Trophoblast cell (in vitro differentiated cells and primary cell): Measurements from ENCODE around the gene AXIN1.

Experiments
- DNase-seq, 2 donors: peaks; one replicate each; pipeline ENCODE4 v3.0.0-alpha.2; 2016
- H2AFZ ChIP-seq: 2 replicates; pipeline ENCODE4 v1.6.1; 2013; ENCODE audit warnings: low read length, moderate library complexity, mild to moderate bottlenecking; ENCODE audit not compliant: insufficient read depth, poor library complexity
- H2AK5ac ChIP-seq: 2 replicates; pipeline ENCODE4 v1.6.1; 2013; ENCODE audit warnings: mild to moderate bottlenecking, low read length
- H2BK120ac ChIP-seq: 2 replicates; pipeline ENCODE4 v1.6.1; 2013; ENCODE audit warnings: low read length, mild to moderate bottlenecking, moderate library complexity; ENCODE audit not compliant: insufficient read depth, poor library complexity
- H2BK12ac ChIP-seq: 2 replicates; pipeline ENCODE4 v1.6.1; 2013; ENCODE audit warnings: mild to moderate bottlenecking, low read length, moderate library complexity
- H2BK5ac ChIP-seq: 2 replicates; pipeline ENCODE4 v1.6.1; 2013; ENCODE audit warnings: low read length, low read depth, moderate library complexity, mild to moderate bottlenecking; ENCODE audit not compliant: poor library complexity
- H3K14ac ChIP-seq: 2 replicates; pipeline ENCODE4 v1.6.1; 2013; ENCODE audit warnings: mild to moderate bottlenecking, low read length
- H3K18ac ChIP-seq: 2 replicates; pipeline ENCODE4 v1.6.1; 2013; ENCODE audit warnings: mild to moderate bottlenecking, low read length
- H3K23ac ChIP-seq: 2 replicates; pipeline ENCODE4 v1.6.1; 2013; ENCODE audit warnings: low read length
- H3K27ac ChIP-seq: 2 replicates; pipeline ENCODE4 v1.5.1; 2013; ENCODE audit warnings: low read depth, mild to moderate bottlenecking, inconsistent platforms, low read length, moderate library complexity
- H3K27me3 ChIP-seq: 2 replicates; pipeline ENCODE4 v1.6.1; 2013; ENCODE audit warnings: inconsistent platforms, mild to moderate bottlenecking, low read length, moderate library complexity; ENCODE audit not compliant: insufficient read depth
- H3K36me3 ChIP-seq, 2 experiments: 1 replicate in 1 of 2; 2 replicates in 1 of 2; pipeline ENCODE4 v1.6.1; 2013; ENCODE audit warnings: low read length in 2 of 2, mild to moderate bottlenecking in 2 of 2, moderate library complexity in 1 of 2; ENCODE audit not compliant: insufficient read depth in 2 of 2, control insufficient read depth in 1 of 2
- H3K4ac ChIP-seq: 2 replicates; pipeline ENCODE4 v1.6.1; 2013; ENCODE audit warnings: low read depth, mild to moderate bottlenecking, low read length, moderate library complexity
- H3K4me1 ChIP-seq, 2 experiments: 1 replicate in 1 of 2; 2 replicates in 1 of 2; pipeline ENCODE4 v1.6.1; 2013; ENCODE audit warnings: low read length in 2 of 2, mild to moderate bottlenecking in 2 of 2, moderate library complexity in 1 of 2; ENCODE audit not compliant: insufficient read depth in 2 of 2, control insufficient read depth in 1 of 2
- H3K4me2 ChIP-seq: 2 replicates; pipeline ENCODE4 v1.6.1; 2013; ENCODE audit warnings: inconsistent platforms, mild to moderate bottlenecking, low read length, moderate library complexity
- H3K4me3 ChIP-seq: 2 replicates; pipeline ENCODE4 v1.5.1; 2013; ENCODE audit warnings: mild to moderate bottlenecking, low read depth, low read length, inconsistent platforms
- H3K79me1 ChIP-seq: one replicate; pipeline ENCODE4 v1.6.1; 2013; ENCODE audit warnings: low read length
- H3K79me2 ChIP-seq: 2 replicates; pipeline ENCODE4 v1.6.1; 2013; ENCODE audit warnings: low read length, mild to moderate bottlenecking; ENCODE audit not compliant: control insufficient read depth, insufficient read depth, poor library complexity
- H3K9ac ChIP-seq: 2 replicates; pipeline ENCODE4 v1.6.1; 2013; ENCODE audit warnings: mild to moderate bottlenecking, low read length
- H3K9me3 ChIP-seq: 2 replicates; pipeline ENCODE4 v1.6.1; 2013; ENCODE audit warnings: low read depth, mild to moderate bottlenecking, control low read depth, inconsistent platforms, low read length; ENCODE audit not compliant: insufficient read depth
- H4K12ac ChIP-seq: 2 replicates; pipeline ENCODE4 v1.6.1; 2013; ENCODE audit warnings: low read depth, mild to moderate bottlenecking, low read length, moderate library complexity
- H4K8ac ChIP-seq: 2 replicates; pipeline ENCODE4 v1.6.1; 2013; ENCODE audit warnings: low read depth, mild to moderate bottlenecking, low read length, moderate library complexity
- H4K91ac ChIP-seq: one replicate; pipeline ENCODE4 v1.6.1; 2013; ENCODE audit warnings: low read depth, mild to moderate bottlenecking, low read length, moderate library complexity
- WGBS: extraction: QIAGEN DNeasy Blood & Tissue Kit; methylation state at CpG from one replicate; pipeline ENCODE4 v1.1.7; 2013; ENCODE audit warnings: missing lambda C conversion rate; ENCODE audit not compliant: insufficient read length, insufficient coverage; ENCODE audit errors: extremely low coverage; 5-methylcytosine and 5-hydroxymethylcytosine counted together

AXIN1 gene

DNA sequence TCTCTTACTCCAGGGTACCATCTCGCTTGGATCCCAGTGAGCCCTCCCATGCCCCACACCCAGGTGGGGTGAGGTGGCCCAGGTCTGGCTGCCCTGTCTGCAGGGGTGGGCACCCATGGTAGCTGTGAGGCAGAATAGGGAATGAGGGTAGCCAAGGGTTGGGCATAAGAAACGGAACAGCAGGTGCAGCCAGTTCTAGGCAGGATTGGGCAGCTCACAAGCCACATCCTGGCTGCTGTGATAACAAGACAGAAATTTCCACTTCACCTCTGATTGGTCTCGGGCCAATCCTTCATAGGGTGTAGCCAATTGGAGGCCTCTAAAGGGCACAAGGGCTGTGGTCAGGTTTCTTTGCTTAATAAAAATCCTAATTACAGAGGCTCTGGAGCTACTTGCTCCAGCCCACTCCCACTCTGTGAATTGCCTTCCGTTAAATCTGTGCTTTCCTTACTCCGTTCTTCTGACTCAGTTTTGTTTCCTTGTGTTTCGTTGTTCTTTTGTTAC, 73.6 kb downstream of the AXIN1 start:
- no peak overlapping the region for H2AFZ ChIP-seq
- no CpG with 5 or more reads among the region's 6 CpGs for WGBS

GRCh38 chr16:276426-277077, 76.0 kb downstream of the AXIN1 start:
- Histone ChIP-seq H3K9ac (no peak overlapping the region), H4K8ac (no peak overlapping the region), H2AK5ac (no peak overlapping the region), H3K27me3 (peaks cover 36% of the 10 kb centered on the region), H3K23ac (no peak overlapping the region), H3K4me2 (no peak overlapping the region), H3K79me2 (no peaks in the 10 kb centered on the region), H2AFZ (no peak overlapping the region), H3K9me3 (peaks cover 2% of the 10 kb centered on the region), H3K18ac (no peak overlapping the region), H2BK120ac (no peak overlapping the region), H3K4ac (no peak overlapping the region), H2BK12ac (no peak overlapping the region), H3K79me1 (no peaks in the 10 kb centered on the region), H3K36me3 (no peaks in the 10 kb centered on the region), H3K27ac (no peak overlapping the region), H3K14ac (no peak overlapping the region), H3K4me3 (no peak overlapping the region), H3K4me1 (peaks cover 0 to 6% of the 10 kb centered on the region in 2 experiments), H2BK5ac (no peak overlapping the region), H4K91ac (no peak overlapping the region), H4K12ac (no peak overlapping the region)
- DNase-seq, result peak; percentile 45 to 77
- WGBS, result no CpG with 5 or more reads among the region's 20 CpGs

More for the DNA sequence above, 73.6 kb downstream of the AXIN1 start:
- Histone ChIP-seq H4K8ac (no peak overlapping the region), H3K4me3 (no peak overlapping the region), H3K18ac (no peak overlapping the region), H4K91ac (no peak overlapping the region), H3K9ac (no peak overlapping the region), H3K9me3 (peaks cover 4% of the 10 kb centered on the region), H3K4ac (no peak overlapping the region), H3K79me2 (no peaks in the 10 kb centered on the region), H3K23ac (no peak overlapping the region), H2BK5ac (no peak overlapping the region), H3K79me1 (no peaks in the 10 kb centered on the region), H4K12ac (no peak overlapping the region), H2BK120ac (no peak overlapping the region), H3K4me2 (no peak overlapping the region), H3K14ac (no peak overlapping the region), H3K27ac (no peak overlapping the region), H2AK5ac (no peak overlapping the region), H3K27me3 (peaks cover 40% of the 10 kb centered on the region), H3K36me3 (no peaks in the 10 kb centered on the region), H2BK12ac (no peak overlapping the region), H3K4me1 (peaks cover 0 to 6% of the 10 kb centered on the region in 2 experiments)
- no peak for DNase-seq

- Histone ChIP-seq H2BK12ac (no peak within 1 kb of the TSS), H2AK5ac (no peak within 1 kb of the TSS), H3K4me2 (peak within 1 kb of the TSS; percentile 76), H2AFZ (no peak within 1 kb of the TSS), H4K8ac (no peak within 1 kb of the TSS), H2BK120ac (no peak within 1 kb of the TSS), H3K14ac (no peak within 1 kb of the TSS), H3K36me3 (no peaks in the 10 kb centered on the region), H3K9me3 (peaks cover 3% of the 10 kb centered on the region), H4K91ac (no peak within 1 kb of the TSS), H3K79me1 (no peaks in the 10 kb centered on the region), H3K27ac (no peak within 1 kb of the TSS), H3K4me1 (peaks cover 0 to 6% of the 10 kb centered on the region in 2 experiments), H3K18ac (no peak within 1 kb of the TSS), H4K12ac (no peak within 1 kb of the TSS), H3K27me3 (peaks cover 28% of the 10 kb centered on the region), H3K79me2 (no peaks in the 10 kb centered on the region), H3K9ac (no peak within 1 kb of the TSS), H3K4ac (no peak within 1 kb of the TSS), H3K4me3 (peak within 1 kb of the TSS; percentile 29), H3K23ac (no peak within 1 kb of the TSS), H2BK5ac (no peak within 1 kb of the TSS)
- no peak for DNase-seq
- no CpG with 5 or more reads among the region's 56 CpGs for WGBS
Measured at GRCh38 chr16:275786-276232, 76.7 kb downstream of the AXIN1 start, which contains the start of gene RGS11. TSS of gene RGS11 (minus strand) at chr16:275944. CDS start at chr16:275911, 33 bp downstream.

DNA sequence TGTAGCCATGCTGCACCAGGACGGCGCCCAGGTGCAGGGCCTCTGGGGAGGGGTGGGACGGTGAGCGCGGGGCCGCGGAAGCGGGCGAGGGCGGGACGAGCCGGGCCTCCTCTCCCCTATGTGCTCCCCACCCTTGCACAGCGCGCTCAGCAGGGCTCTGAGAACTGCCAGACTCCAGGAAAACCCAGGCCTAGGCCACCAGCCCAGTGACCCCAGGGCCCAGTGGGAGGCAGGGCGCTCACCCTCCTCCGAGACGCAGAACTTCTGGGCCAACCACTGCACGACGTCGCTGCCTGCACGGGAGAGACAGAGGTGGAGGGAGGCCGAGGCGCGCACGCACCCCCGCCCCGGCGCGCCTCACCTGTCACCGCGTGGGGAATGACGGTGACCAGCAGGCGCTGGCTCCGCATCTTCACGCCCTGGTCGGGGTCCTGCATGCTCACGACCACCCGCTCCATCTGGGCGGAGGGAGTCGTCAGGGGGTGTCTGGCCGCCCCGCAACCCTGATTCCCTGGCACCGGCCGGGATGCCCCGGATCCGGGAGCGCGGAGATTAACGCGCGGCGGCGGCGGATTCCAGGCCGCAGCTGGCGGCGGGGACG, 77.4 kb downstream of the AXIN1 start:
- no peaks in the 10 kb centered on the region for H3K36me3 ChIP-seq
- no CpG with 5 or more reads among the region's 58 CpGs for WGBS
- H3K79me1 ChIP-seq, result no peaks in the 10 kb centered on the region
- H4K91ac ChIP-seq, result no peak overlapping the region
- no peak overlapping the region for H3K9ac ChIP-seq
- H3K18ac ChIP-seq, result no peak overlapping the region
- H2AK5ac ChIP-seq, result no peak overlapping the region
- H3K27ac ChIP-seq, result no peak overlapping the region
- H2AFZ ChIP-seq, result no peak overlapping the region
- H3K9me3 ChIP-seq, result peaks cover 3% of the 10 kb centered on the region
- DNase-seq, result no peak
- H3K14ac ChIP-seq, result no peak overlapping the region
- H2BK12ac ChIP-seq, result no peak overlapping the region
- no peak overlapping the region for H3K4ac ChIP-seq
- H4K8ac ChIP-seq, result no peak overlapping the region
- no peak overlapping the region for H2BK120ac ChIP-seq
- no peak overlapping the region for H2BK5ac ChIP-seq
- H3K4me3 ChIP-seq, result peak overlapping the region; percentile 29
- H4K12ac ChIP-seq, result no peak overlapping the region
- peaks cover 0 to 6% of the 10 kb centered on the region in 2 experiments for H3K4me1 ChIP-seq
- H3K4me2 ChIP-seq, result peak overlapping the region; percentile 76
- H3K23ac ChIP-seq, result no peak overlapping the region
- H3K79me2 ChIP-seq, result no peaks in the 10 kb centered on the region
- H3K27me3 ChIP-seq, result peaks cover 24% of the 10 kb centered on the region
